ENCODE results near the gene PSEN1.

Gene PSEN1

DNA sequence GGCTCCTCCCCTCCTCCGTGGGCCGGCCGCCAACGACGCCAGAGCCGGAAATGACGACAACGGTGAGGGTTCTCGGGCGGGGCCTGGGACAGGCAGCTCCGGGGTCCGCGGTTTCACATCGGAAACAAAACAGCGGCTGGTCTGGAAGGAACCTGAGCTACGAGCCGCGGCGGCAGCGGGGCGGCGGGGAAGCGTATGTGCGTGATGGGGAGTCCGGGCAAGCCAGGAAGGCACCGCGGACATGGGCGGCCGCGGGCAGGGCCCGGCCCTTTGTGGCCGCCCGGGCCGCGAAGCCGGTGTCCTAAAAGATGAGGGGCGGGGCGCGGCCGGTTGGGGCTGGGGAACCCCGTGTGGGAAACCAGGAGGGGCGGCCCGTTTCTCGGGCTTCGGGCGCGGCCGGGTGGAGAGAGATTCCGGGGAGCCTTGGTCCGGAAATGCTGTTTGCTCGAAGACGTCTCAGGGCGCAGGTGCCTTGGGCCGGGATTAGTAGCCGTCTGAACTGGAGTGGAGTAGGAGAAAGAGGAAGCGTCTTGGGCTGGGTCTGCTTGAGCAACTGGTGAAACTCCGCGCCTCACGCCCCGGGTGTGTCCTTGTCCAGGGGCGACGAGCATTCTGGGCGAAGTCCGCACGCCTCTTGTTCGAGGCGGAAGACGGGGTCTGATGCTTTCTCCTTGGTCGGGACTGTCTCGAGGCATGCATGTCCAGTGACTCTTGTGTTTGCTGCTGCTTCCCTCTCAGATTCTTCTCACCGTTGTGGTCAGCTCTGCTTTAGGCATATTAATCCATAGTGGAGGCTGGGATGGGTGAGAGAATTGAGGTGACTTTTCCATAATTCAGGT is at the start of gene PSEN1:
Gene PSEN1, plus strand, starts transcription at position 121 of the 839 bp plus-strand sequence. CDS start 11,513 bp downstream, outside the sequence.
- peak; percentile 97 for DNase-seq

GRCh38 chr14:73091044-73091443 is 45.3 kb upstream of the PSEN1 start:
- no peak for DNase-seq

DNA sequence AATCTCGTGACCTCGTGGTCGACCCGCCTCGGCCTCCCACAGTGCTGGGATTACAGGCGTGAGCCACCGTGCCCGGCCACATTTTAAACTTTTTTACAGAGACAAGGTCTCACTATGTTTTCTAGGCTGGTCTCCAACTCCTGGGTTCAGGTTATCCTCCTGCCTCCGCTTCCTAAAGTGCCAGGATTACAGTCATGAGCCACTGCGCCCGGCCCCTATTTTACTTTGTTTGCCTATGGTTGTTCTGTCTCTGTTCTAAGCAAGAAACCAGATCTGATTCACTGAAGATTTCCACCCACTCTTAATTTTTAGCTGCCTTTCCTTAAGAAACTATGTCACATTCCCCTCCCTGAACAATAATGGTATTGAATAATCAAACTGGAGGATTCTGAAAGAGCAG is 38.9 kb upstream of the PSEN1 start:
- DNase-seq = no peak

GRCh38 chr14:73100334-73100733 is 36.0 kb upstream of the PSEN1 start:
- DNase-seq = no peak

GRCh38 chr14:73102806-73103497 is 33.4 kb upstream of the PSEN1 start:
- DNase-seq = no peak

- no peak for DNase-seq
These were observed 31.3 kb upstream of the PSEN1 start for GRCh38 chr14:73105050-73105449.

GRCh38 chr14:73105727-73106126 is 30.6 kb upstream of the PSEN1 start:
- DNase-seq = no peak

DNA sequence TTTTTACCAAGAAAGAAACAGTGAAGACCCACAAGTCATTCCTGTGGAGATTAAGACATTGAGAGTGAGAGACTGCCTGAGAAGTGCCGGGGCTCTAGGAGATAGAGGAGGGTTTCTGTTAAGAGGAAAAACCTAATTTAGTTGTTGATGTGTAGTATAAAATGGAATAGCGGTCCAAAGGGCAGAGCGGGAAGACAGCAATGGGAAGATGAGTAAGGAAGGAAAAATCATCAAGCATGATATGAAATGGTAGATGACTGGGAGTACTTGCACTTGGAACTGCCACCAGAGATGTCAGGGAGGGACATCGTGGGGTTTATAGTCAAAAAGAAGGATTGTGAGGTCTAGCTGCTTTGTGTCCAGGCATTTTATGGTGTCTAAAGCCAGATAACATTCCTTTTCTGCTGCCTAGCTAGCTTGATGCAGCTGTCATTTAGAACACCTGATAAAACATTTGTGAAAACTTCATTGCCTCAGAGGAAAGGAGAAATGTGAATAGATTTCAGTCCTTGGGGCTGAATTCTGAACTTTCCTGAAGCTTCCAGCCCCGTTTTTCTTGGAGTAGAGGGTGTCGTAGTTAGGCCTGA is 20.1 kb upstream of the PSEN1 start:
- DNase-seq = no peak

GRCh38 chr14:73124180-73124894 is 12.0 kb upstream of the PSEN1 start:
- DNase-seq = no peak

- no peak for DNase-seq
These were observed 11.1 kb upstream of the PSEN1 start for GRCh38 chr14:73125169-73125588.

DNA sequence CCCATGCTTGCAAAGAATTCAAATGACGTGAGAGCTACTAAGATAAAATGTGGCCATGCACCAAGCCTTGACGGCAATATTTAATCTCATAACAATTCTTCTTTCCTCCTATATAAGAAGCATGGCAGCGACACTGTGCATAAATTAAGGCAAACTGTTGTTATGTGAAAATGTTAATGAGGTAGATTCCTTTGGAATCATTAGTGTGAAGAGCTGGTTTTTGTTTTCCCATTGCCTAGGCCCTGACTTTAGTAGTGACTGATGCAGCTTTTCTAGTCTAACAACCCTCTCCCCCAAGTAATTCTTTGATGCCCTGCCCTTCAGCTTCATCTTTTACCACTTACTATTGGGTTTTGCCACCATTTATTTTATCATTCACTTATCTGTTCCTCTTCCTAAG is 10.6 kb upstream of the PSEN1 start:
- DNase-seq = no peak

GRCh38 chr14:73133795-73134194 is 2.5 kb upstream of the PSEN1 start:
- no peak for DNase-seq

DNA sequence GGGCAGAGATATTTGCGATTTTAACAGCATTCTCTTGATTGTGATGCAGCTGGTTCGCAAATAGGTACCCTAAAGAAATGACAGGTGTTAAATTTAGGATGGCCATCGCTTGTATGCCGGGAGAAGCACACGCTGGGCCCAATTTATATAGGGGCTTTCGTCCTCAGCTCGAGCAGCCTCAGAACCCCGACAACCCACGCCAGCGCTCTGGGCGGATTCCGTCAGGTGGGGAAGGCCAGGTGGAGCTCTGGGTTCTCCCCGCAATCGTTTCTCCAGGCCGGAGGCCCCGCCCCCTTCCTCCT is 271 bp upstream of the PSEN1 start:
- no peak for DNase-seq

DNA sequence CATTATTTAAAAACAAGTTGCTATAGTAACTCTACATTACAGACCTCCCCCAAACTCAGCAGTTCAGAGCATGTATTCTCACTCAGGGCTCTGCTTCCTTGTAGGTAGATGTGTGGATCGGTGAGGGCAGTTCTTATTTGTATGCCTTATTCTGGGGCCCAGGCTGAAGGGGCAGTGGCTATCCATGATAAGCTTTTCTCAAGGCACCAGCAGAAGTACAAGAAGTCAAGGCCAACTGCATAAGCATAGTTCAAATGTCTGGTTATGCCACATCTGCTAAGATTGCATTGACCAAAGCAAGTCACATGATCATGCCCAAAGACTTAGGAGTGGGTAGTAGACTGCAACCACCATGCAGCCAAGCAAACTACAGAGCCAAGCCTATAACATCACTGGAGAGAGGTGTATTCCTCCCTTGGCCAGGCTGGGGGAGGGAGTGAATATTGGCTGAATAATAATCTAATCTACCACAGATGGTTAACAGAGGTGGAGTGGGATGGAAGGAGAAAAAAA is 4.6 kb downstream of the PSEN1 start:
- no peak for DNase-seq

DNA sequence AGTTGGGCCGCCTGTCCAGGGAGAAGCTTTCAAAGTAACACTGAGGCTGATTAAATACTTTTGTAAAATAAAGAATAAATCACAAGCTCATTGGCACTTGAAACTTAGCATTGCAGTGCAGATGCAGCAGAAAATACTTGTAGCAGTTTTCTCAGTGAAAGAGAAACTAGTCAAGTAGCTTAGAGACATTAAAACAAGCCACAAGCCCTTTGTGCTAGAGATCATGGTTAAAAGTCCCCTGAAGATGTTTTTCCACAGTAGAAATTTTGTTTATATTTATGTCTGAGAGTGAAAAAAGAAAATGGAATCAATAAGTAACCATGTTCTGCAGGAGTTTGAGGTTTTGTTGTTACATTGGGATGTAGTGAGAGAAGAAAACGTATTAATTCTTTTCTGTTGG is 5.9 kb downstream of the PSEN1 start:
- no peak for DNase-seq

DNA sequence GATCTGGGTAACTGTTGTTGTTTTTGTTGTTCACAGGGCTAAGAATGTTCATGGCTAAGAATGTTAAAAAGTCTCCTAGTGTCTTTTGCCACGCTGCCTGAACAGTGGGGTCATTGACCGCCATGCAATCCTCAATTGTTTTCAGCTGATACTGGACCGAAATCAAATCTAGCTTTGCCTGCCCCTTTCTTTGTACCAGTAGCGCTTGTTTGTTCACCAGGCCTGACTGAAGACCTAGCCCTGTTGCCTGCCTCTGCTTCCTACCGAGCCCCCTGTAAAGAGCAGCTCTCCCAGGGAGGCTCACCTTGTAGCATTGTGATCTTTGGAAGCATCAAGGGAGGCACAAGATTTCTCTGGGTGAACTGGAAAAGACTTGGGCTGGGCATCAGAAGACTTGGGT is 6.7 kb downstream of the PSEN1 start:
- no peak for DNase-seq

DNA sequence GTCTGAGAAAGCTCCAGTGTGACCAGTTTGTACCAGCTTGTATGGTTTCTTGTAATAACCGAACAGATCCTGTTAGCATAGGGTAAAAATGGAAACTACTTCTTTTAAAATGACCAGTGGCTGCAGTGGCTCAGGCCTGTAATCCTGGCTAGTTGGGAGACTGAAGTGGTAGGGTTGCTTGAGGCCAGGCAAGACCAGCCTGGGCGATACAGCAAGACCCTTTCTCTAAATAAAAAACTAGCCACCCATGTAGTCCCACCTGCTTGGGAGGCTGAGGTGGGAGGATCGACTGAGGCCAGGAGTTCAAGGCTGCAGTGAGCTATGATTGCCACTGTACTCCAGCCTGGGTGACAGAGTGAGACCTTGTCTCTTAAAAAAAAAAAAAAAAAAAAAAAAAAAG is 7.3 kb downstream of the PSEN1 start:
- DNase-seq = no peak

GRCh38 chr14:73145371-73145770 is 9.1 kb downstream of the PSEN1 start:
- DNase-seq = no peak

DNA sequence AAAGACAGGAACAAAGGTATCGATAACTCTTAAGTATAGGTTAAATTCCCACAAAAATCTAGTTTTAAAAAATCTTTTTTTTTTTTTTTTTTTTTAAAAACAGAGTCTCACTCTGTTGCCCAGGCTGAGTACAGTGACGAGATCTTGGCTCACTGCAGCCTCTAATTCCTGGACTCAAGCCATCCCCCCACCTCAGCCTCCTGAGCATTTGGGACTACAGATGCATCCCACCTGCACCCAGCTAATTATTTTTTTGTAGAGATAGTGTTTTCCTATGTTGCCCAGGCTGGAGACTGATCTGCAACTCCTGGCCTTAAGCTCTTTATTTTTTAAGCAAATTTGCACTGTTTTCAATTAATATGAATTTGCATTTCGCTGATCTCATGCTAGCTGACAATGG is 9.8 kb downstream of the PSEN1 start:
- DNase-seq = no peak

DNA sequence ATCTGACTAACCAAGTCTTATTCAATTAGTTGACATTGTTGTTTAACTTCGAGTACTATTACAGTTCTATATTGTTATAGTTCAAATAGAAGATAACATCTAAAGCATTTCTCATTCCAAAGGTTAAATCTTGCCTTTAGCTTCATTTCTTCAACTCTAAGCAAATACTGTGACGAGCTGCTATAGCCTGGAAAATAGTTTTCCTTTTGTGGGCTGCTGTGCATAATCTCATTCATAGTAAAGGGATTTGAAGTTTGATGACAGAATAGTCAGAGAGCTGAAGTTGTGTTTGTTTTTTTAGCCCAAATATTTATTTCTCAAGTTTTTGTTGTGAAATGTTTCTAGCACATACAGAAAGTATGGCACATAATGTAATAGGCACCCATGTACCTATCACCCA is 13.4 kb downstream of the PSEN1 start:
- no peak for DNase-seq

GRCh38 chr14:73153272-73153671 is 17.0 kb downstream of the PSEN1 start:
- no peak for DNase-seq

GRCh38 chr14:73162251-73162650 is 25.9 kb downstream of the PSEN1 start:
- no peak for DNase-seq

- no peak for DNase-seq
These were observed 30.1 kb downstream of the PSEN1 start for GRCh38 chr14:73166399-73166798.
